Epithelial cell of proximal tubule (primary cell): ENCODE data around the gene CENPL. TPM values are rescaled to one million over a fixed set of nuclear protein-coding genes. Genes with fewer than 3 reads are reported as not detected.
"Not testable (repeated sequence)": the region's sequence is repeated elsewhere in the genome, so short reads cannot be mapped to it uniquely, and the experiment has no call there.

Experiments
- DNase-seq: peaks from one replicate; pipeline ENCODE4 v3.0.0-alpha.2; 2011; ENCODE audit warnings: low read depth
- H3K4me3 ChIP-seq: 2 replicates; pipeline ENCODE4 v1.5.1; 2011; ENCODE audit warnings: low read depth, mild to moderate bottlenecking, low read length
- CTCF ChIP-seq: conservative IDR thresholded peaks from 2 replicates; pipeline ENCODE4 v1.5.1; 2012; ENCODE audit warnings: low read depth, mild to moderate bottlenecking, low read length
- total RNA-seq: library from RNA; depleted of rRNA; stranded (reverse); fragments of >200 nt; gene quantifications from 2 replicates; pipeline ENCODE4 v1.2.3, GENCODE V29; 2015

The CENPL gene
- total RNA-seq, 1 donor from 2014 or later, result 11.8 TPM

DNA sequence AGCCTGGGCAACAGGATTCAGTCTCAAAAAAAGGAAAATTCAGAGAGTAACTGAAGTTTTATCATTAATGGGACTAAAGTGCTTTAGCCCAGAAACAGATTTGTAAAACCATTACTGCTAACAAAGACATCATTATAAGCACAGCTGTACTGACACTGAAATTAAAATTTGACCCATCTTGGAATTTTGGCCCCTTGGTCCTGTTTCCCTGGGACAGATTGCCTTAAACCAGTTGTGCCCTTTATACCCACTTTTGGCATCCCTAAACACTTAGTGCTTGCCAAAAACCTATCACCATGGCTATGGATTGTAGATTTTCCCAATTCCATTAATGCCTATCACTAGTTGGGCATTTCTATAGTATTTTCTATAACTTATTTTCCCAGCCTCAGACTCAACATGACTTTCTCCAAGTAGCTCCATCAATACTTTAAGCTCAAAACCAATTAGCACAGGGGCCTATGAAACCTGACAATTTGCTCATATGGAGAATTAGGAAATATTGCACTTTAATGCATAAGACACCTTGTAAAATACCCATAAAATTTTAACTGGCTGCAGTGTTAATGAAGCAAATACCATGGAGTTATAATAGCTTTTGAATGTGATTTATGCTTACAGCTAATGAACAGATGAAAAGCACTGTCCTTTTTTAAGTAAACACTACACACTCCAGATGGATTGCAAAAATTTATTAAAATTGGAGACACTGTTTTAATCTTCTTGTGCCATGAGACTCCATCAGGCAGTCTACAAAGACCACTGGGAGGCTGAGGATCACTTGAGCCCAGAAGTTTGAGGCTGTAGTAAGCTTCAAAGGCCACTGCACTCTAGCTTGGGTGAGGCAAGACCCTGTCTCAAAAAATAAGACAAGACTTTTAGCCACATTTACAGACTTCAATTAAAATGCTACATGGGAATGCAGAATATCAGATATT is 38.8 kb upstream of the CENPL start:
- H3K4me3 ChIP-seq, result no peak overlapping the region
- TF ChIP-seq CTCF, result no peak
- DNase-seq, result no peak

DNA sequence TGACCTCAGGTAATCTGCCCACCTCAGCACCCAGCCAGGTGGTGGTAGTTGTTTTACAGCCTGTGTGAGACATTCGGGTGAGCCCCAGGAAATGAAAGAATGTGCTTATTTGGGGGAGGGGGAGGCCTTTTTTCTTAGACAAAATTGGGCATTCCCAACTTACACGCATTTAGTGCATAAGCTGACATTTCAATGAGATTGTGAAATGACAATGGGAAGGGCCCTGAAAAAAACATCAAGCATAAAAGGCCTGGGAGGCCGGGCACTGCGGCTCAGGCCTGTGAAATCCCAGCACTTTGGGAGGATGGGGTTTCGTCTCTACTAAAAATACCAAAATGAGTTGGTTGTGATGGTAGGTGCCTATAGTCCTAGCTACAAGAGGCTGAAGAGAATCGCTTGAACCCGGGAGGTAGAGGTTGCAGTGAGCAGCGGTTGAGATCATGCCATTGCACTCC is 38.1 kb upstream of the CENPL start:
- TF ChIP-seq CTCF, result no peak
- H3K4me3 ChIP-seq, result no peak overlapping the region
- DNase-seq, result no peak

DNA sequence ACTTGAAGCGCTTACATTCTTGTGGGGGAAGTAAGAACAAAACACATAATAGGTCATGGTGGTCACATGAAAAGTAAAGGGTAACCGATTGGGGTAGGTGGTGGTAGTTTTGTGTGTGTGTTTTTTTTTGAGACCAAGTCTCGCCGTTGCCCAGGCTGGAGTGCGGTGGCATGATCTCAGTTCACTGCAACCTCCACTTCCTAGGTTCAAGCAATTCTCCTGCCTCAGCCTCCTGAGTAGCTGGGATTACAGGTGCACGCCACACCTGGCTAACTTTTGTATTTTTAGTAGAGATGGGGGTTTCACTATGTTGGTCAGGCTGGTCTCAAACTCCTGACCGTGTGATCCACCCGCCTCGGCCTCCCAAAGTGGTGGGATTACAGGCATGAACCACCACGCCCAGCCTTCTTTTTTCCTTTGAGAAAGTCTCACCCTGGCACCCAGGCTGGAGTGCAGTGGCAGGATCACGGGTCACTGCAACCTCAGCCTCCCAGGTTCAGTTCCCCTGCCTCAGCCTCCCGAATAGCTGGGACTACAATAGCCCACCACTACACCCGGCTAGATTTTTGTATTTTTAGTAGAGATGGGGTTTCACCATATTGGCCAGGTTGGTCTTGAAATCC is 37.6 kb upstream of the CENPL start:
- H3K4me3 ChIP-seq, DNase-seq: not testable (repeated sequence)

GRCh38 chr1:173861731-173862145 is 37.1 kb upstream of the CENPL start:
- no peak for DNase-seq
- TF ChIP-seq CTCF, result no peak
- no peak overlapping the region for H3K4me3 ChIP-seq

DNA sequence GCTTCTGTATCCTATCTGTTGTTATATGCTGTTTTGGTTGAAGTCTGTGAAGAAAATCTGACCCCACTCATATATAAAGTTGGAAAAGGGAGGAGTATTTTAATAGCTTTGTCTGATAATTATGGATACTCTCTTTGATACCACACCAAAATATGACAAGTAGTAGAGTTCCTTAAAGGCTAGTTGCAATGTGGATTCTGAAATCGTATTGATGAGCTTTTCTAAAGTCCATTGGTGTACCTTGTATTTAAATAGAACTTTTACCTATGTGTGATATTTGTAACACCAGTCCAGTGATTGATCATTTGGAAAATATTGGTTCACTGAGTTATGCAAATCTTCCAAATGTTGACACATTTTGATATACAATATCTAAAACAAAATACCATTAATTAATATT is 35.4 kb upstream of the CENPL start:
- no peak overlapping the region for H3K4me3 ChIP-seq
- no peak for TF ChIP-seq CTCF
- no peak for DNase-seq

DNA sequence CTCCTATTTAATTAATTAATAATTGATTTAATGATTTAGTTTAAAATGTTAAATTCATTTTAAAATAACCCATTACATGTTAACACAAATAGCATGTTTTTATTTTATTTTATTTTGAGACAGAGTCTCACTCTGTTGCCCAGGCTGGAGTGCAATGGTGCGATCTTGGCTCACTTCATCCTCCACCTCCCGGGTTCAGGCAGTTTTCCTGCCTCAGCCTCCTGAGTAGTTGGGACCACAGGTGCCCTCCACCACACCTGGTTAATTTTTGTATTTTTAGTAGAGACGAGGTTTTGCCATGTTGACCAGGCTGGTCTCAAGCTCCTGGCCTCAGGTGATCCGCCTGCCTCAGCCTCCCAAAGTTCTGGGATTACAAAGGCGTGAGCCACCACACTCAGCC is 34.9 kb upstream of the CENPL start:
- not testable (repeated sequence) for DNase-seq, H3K4me3 ChIP-seq

DNA sequence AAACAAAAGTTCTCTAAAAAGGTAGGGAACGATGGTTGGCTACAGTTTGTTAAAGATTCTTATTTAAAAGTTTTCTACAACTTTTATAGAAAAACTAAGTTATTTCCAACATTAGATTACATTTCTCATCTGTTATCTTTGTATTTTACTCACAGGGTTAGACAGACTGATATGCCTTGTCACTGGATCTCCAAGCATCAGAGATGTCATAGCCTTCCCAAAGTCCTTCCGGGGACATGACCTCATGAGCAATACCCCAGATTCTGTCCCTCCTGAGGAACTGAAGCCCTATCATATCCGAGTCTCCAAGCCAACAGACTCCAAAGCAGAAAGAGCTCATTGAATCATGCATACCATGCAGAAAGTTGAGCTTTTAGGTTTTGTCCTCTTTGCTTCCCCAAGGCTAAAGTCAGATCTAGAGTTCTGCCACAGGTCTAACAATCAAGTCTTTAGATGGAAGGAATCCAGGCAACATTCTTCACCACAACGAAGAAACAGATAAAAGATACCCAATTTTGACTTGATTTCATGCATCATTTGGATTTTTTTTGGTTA is 32.8 kb upstream of the CENPL start:
- H3K4me3 ChIP-seq, result no peak overlapping the region
- no peak for TF ChIP-seq CTCF
- DNase-seq, result no peak

- no peak for DNase-seq
- TF ChIP-seq CTCF, result no peak
- no peak overlapping the region for H3K4me3 ChIP-seq
Observed at GRCh38 chr1:173856903-173857302, 32.2 kb upstream of the CENPL start.
